ENCODE measurements around the gene TMEM258.

TMEM258 gene

DNA sequence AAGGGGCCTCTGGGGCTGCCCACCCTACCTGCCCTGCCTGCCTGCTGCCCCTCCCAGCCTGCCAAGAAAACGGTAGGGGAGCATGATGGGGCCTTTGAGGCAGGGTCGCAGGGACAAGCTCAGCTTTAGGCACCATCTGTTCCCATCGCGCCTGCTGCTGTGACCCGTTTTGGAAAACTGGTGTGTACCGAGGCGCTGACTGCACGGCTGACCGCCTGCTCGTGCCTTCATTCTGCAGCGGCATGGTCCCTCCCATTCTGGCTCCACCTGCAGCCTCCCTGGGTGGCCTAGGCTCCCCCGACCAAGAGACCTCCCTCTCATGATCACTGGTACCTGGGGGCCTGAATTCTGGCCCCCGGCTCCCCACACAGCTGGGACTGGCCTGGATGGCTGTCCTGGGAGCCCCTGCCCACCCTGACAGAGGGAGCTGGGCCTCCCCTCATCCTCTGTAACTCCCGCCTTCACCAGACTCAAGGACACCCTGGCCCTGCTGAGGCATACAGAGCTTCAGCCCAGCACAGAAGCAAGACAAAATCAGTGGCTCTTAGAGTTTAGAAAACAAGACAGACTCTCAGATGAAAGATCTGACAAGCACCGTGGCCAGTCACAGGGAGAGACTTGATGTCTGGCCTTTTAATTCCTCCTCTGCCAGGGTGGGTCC lies 46.5 kb downstream of the TMEM258 start:
- TF ChIP-seq TAF1 (IDR thresholded peaks at IDR 0.05; ENCODE audit: borderline replicate concordance, insufficient read depth, low read length) (no peak), POLR2AphosphoS5 (IDR thresholded peaks at IDR 0.05; ENCODE audit: low read depth, low read length) (no peak), FOXP2 (optimal IDR thresholded peaks at IDR 0.05; ENCODE audit: borderline replicate concordance, extremely low read depth, extremely low read length, insufficient read depth) (no peak), SIN3A (IDR thresholded peaks at IDR 0.05; ENCODE audit: borderline replicate concordance, insufficient read depth, low read length) (no peak)
- TF ChIP-seq, protein P1, sequence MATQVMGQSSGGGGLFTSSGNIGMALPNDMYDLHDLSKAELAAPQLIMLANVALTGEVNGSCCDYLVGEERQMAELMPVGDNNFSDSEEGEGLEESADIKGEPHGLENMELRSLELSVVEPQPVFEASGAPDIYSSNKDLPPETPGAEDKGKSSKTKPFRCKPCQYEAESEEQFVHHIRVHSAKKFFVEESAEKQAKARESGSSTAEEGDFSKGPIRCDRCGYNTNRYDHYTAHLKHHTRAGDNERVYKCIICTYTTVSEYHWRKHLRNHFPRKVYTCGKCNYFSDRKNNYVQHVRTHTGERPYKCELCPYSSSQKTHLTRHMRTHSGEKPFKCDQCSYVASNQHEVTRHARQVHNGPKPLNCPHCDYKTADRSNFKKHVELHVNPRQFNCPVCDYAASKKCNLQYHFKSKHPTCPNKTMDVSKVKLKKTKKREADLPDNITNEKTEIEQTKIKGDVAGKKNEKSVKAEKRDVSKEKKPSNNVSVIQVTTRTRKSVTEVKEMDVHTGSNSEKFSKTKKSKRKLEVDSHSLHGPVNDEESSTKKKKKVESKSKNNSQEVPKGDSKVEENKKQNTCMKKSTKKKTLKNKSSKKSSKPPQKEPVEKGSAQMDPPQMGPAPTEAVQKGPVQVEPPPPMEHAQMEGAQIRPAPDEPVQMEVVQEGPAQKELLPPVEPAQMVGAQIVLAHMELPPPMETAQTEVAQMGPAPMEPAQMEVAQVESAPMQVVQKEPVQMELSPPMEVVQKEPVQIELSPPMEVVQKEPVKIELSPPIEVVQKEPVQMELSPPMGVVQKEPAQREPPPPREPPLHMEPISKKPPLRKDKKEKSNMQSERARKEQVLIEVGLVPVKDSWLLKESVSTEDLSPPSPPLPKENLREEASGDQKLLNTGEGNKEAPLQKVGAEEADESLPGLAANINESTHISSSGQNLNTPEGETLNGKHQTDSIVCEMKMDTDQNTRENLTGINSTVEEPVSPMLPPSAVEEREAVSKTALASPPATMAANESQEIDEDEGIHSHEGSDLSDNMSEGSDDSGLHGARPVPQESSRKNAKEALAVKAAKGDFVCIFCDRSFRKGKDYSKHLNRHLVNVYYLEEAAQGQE (IDR thresholded peaks at IDR 0.05; ENCODE audit: insufficient read depth in 1 of 2, low read depth in 2 of 2, low read length in 2 of 2): no peak

DNA sequence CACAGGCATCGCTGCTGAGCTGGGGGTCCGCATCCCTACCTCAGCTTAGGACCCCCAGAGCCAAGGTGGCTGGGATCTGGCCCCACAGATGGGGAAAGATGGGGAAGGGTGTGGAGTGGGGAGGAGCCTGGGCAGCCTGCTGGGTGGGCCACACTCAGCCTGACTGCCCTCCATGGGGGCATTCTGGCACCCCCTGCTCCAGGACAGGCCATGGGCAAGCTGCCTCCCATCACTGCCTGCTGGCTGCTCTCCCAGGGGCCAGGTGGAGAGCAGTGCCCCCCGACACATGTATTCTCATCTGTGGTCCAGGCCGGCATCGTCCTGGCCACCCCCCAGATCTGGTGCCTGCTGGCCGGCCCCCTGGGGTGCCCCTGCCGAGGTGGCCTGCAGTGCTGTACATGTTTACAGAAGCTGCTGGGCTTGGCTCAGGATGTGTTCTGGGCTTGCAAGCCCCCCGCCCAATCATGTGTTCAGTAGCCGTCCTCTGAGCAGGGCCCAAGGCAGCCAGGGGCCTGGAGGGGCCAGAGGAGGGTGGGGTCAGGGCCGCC lies 47.7 kb downstream of the TMEM258 start:
- TF ChIP-seq TAF1 (IDR thresholded peaks at IDR 0.05; ENCODE audit: borderline replicate concordance, insufficient read depth, low read length) (no peak), FOXP2 (optimal IDR thresholded peaks at IDR 0.05; ENCODE audit: borderline replicate concordance, extremely low read depth, extremely low read length, insufficient read depth) (no peak), POLR2AphosphoS5 (IDR thresholded peaks at IDR 0.05; ENCODE audit: low read depth, low read length) (no peak), SIN3A (IDR thresholded peaks at IDR 0.05; ENCODE audit: borderline replicate concordance, insufficient read depth, low read length) (no peak)
- TF ChIP-seq, protein P1 (IDR thresholded peaks at IDR 0.05; ENCODE audit: insufficient read depth in 1 of 2, low read depth in 2 of 2, low read length in 2 of 2): no peak

DNA sequence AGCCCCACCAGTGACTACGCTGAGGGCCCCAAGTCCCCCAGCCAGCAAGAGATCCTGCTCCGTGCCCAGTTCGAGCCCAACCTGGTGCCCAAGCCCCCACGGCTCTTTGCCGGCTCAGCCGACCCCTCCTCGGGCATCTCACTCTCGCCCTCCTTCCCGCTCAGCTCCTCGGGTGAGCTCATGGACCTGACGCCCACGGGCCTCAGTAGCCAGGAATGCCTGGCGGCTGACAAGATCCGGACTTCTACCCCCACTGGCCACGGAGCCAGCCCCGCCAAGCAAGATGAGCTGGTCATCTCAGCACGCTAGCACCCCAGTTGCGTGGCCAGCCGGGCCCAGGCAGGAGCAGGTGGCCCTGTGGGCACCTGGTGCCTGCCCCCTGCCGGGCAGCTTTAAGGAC lies 48.2 kb downstream of the TMEM258 start:
- TF ChIP-seq FOXP2 (optimal IDR thresholded peaks at IDR 0.05; ENCODE audit: borderline replicate concordance, extremely low read depth, extremely low read length, insufficient read depth) (no peak), SIN3A (IDR thresholded peaks at IDR 0.05; ENCODE audit: borderline replicate concordance, insufficient read depth, low read length) (no peak)
- TF ChIP-seq, protein P1 (IDR thresholded peaks at IDR 0.05; ENCODE audit: insufficient read depth in 1 of 2, low read depth in 2 of 2, low read length in 2 of 2): no peak

DNA sequence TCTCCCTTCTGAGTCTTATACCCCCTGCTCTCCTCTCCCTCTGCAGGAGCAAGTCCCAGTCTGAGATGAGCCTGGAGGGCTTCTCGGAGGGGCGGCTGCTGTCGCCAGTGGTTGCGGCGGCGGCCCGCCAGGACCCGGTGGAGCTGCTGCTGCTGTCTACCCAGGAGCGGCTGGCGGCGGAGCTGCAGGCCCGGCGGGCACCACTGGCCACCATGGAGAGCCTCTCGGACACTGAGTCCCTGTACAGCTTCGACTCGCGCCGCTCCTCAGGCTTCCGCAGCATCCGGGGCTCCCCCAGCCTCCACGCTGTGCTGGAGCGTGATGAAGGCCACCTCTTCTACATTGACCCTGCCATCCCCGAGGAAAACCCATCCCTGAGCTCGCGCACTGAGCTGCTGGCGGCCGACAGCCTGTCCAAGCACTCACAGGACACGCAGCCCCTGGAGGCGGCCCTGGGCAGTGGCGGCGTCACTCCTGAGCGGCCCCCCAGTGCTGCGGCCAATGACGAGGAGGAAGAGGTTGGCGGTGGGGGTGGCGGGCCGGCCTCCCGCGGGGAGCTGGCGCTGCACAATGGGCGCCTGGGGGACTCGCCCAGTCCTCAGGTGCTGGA lies 48.8 kb downstream of the TMEM258 start:
- TF ChIP-seq SIN3A (IDR thresholded peaks at IDR 0.05; ENCODE audit: borderline replicate concordance, insufficient read depth, low read length) (no peak), TAF1 (IDR thresholded peaks at IDR 0.05; ENCODE audit: borderline replicate concordance, insufficient read depth, low read length) (no peak), POLR2AphosphoS5 (IDR thresholded peaks at IDR 0.05; ENCODE audit: low read depth, low read length) (no peak), FOXP2 (optimal IDR thresholded peaks at IDR 0.05; ENCODE audit: borderline replicate concordance, extremely low read depth, extremely low read length, insufficient read depth) (no peak)
- TF ChIP-seq, protein P1 (IDR thresholded peaks at IDR 0.05; ENCODE audit: insufficient read depth in 1 of 2, low read depth in 2 of 2, low read length in 2 of 2): no peak

Measured in PFSK-1 (cell line).